T1000 (cell line): ENCODE results near the gene TLL2.

ENCODE experiments used
- DNase-seq: peaks from one replicate; lab custom pipeline; 2025; ENCODE audit warnings: mixed read lengths; lab: John Stamatoyannopoulos, UW

Gene TLL2

DNA sequence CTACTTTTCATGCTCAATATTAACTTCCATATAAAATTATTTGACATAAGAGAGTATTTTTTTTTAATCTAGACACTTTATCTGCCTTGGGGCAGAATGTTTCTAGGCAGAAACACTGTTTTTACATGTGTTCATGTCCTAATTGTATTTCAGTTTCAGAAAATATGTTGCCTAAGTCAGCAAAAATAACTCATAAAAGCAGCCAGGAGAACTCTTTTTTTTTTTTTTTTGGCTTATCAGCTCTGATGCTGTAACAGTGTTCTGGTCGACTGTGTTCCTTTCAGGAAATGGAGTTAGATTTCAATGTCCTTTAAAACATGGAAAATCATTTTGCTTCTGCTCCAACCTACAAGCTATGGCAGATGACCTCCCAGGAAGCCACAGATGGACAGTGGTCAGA is 91.7 kb downstream of the TLL2 start:
- DNase-seq: no peak

GRCh38 chr10:96420228-96421009 is 93.3 kb downstream of the TLL2 start:
- no peak for DNase-seq

GRCh38 chr10:96419351-96419750 is 94.4 kb downstream of the TLL2 start:
- no peak for DNase-seq

DNA sequence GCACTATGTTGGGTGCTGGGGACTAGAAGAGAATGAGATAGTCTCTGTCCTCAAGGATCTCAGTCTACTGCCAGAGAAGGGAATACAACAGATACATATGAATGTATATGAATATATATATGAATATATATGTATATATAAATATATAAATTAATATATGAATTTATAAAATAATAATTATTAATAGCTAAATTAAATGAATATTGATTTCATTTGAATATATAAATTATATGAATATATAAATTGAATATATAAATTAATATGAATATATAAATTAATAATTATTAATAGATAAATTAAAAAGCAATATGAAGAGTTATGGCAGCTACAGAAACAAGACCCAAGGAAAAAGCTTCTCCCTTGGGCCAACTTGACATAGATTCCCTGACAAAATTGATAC is 95.1 kb downstream of the TLL2 start:
- no peak for DNase-seq

DNA sequence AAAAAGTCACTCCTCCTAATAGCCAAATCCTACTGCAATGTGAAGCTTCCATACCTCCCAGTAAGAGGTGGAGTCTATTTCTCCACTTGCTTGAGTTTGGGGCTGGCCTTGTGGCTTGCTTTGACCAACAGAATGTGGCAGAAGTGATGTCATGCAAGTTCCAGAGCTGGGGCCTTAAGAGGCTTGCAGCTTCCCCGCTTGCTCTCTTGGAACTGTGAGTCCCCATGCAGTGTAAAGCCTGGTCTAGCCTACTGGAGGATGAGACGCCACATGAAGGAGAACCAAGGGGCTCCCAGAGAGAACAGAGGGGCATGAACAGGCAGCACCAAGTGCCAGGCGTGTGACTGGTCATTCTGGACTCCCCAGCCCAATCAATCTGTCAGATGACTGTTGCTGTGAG is 96.3 kb downstream of the TLL2 start:
- DNase-seq: no peak

DNA sequence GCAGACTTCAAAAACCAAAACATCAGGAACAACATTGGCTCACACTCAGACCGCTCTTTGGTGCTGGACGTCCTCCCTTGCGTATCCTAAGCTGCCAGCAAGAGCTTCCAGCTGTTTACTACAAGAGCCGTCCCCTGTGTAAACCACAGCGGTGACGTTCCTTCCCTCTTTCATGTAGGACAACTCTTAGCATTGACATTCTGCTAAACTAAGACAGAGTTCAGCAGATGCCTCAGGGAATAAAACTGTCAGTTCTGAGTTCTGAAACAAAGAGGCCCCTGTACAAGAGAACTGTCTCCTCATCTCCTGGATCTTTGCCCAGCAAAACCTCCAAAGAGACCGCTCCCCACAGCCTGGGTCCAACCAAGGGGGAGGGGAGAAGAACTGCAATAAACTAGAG is 97.1 kb downstream of the TLL2 start:
- DNase-seq: no peak

DNA sequence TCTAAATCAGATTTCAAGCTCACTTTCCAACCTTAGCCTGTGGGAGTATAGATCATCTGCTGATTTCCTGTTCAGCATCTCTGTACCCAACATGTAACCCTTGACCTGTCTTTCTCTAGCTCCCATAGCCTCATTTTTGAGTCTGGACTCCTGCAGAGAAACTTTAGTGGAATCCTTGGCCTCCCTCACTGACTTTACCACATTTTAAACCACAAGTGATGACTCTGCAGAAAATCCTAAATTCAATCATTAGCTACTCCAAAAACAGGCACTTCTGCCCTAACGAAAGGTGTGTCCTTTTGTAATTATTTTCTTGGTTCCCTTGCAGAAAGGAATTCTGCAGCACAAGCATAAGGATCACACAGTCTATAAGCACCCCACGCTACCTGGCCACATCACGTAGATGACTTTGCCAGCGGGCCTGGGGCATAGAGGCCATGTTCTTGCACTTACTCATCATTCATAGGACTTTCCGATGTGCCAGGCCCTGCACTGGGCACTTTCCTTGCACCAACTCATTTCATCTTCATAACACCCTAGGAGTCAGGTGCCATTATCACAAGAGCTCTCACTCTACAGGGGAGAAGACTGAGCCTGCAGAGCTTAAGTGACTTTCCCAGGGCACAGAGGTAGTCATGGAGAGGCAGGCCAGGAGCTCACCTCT is 97.7 kb downstream of the TLL2 start:
- DNase-seq: no peak

DNA sequence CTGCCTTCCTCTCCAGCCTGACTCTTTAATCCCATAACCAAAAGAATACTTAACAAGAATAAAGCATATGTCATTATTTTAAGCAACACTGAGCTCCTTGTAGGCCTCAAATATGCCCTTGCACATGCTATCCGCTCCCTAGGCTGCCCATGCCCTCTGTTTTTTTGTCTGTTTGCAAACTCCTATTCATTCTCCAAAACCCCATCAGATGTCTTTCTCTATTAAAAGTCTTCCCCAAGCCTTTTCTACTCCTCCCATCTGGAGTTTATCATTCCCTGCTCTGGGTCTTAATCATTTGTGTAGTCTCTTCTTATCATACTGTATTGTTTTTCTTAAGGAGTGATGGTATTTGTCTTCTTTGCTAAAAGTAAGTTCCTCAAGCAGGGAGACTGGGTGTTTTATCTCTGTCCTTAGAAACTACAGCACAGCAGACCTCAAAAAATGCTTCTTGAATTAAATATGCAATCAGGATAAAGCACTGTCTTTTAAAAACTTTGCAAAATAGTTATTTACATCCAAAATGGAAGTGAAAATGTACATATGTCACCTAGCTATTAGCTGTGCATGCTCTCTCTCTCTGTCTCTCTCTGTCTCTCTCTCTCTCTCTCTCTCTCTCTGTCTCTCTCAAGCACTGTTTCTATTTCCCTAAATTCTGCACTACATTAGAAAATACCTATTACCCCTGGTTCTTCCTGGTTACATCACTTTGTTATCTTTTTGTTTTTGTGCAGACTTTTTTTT is 98.4 kb downstream of the TLL2 start:
- DNase-seq: no peak

- no peak for DNase-seq
These were observed 99.4 kb downstream of the TLL2 start for GRCh38 chr10:96414303-96414702.

DNA sequence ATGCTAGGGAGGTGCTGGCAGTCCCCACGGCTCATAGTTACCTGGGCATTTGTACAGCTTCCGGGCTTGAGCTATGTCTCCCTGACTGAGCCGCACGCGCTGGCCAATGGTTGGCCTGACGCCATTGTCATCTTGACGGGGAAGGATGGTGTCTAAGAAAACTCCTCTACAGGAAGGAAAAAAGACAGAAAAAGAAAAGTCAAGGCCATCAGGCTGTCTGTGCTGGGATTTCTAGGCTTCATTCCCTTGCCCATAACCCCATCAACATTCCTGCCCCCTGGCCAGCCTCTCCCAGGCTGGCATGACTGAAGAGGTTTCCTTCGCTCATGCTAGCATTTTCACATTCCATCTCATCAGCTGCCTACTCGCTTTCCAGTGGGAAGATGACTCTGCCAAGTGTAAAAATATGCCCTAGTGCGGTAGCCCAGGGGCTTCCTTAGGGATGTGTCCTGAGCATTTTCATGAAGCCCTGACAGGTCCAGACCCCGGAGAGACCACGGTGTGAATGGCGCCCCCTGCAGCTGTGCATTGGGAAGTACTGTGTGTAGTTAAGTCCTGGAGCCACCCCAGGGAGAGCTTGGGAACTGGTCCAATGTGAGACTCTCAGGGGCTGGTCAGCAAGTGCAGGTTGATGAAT is 100.5 kb downstream of the TLL2 start:
- DNase-seq: no peak

DNA sequence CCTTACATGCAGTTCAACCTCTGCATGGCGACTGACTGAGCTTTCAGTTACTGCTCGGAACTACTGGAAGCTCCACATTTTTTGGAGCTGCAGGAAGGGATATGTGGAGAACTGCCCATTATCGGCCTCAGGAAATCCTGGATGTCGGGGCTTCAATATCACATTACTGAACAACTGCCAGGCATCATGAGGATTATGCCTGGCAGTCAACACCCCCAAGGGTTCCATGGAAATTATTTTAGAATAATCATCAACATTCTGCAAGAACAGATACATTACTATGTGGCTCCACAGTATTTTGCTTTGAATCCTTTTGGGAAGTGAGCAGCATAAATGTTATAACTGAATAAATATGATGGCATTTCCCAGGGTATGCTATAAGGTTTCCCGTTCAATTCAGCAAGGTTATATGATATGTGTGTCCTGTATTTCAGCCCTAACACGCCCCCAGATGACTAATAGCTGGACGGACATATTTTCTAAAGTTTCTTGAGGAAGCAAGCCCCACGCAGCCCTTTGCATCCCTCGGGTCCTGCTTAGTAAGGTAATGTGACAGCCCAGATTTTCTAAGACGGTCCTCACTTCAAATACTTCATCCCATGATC is 101.9 kb downstream of the TLL2 start:
- no peak for DNase-seq

GRCh38 chr10:96410296-96410695 is 103.4 kb downstream of the TLL2 start:
- DNase-seq: no peak

GRCh38 chr10:96408201-96408600 is 105.5 kb downstream of the TLL2 start:
- no peak for DNase-seq

- DNase-seq: no peak
These were observed 106.1 kb downstream of the TLL2 start for GRCh38 chr10:96407560-96408069.

GRCh38 chr10:96406091-96406490 is 107.6 kb downstream of the TLL2 start:
- no peak for DNase-seq

- DNase-seq: no peak
These were observed 111.1 kb downstream of the TLL2 start for GRCh38 chr10:96402417-96403305.

DNA sequence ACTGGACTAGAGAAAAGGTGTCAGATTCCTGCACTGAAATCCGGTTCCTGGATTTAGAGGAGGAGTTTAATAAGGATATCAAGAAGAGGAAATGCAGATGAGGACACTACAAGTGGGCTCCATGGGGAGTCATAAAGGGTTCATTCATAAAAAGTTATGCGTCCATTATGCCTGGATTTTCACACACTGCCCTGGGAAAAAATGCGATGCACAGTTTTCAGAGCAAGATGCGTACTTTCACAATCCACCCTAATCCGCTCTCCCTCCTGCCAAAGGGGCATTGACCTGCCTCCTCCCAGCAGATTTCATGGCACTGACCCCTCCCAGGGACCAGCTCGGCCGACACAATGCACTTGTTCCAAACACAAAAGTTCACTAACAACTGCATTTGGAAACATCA is 112.7 kb downstream of the TLL2 start:
- DNase-seq: no peak

DNA sequence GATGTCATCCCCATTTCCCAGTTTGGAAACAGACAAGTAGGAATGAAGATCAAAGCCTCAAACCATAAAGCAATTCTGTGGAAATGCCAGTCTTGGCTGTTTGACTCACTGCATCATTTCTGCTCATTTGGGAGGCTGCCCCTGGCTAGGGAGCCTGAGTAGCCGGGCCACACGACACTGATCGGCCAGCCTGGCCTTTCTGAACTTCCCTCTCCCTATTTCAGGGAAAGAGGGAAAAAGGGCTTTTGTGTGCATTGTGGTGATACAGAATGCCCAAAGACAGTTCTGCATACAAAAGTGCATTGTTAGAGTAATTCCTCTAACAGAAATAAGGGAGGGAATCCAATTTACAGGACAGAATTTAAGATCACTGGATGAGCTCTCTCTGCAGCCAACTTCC is 113.3 kb downstream of the TLL2 start:
- no peak for DNase-seq

GRCh38 chr10:96397902-96398301 is 115.8 kb downstream of the TLL2 start:
- no peak for DNase-seq

DNA sequence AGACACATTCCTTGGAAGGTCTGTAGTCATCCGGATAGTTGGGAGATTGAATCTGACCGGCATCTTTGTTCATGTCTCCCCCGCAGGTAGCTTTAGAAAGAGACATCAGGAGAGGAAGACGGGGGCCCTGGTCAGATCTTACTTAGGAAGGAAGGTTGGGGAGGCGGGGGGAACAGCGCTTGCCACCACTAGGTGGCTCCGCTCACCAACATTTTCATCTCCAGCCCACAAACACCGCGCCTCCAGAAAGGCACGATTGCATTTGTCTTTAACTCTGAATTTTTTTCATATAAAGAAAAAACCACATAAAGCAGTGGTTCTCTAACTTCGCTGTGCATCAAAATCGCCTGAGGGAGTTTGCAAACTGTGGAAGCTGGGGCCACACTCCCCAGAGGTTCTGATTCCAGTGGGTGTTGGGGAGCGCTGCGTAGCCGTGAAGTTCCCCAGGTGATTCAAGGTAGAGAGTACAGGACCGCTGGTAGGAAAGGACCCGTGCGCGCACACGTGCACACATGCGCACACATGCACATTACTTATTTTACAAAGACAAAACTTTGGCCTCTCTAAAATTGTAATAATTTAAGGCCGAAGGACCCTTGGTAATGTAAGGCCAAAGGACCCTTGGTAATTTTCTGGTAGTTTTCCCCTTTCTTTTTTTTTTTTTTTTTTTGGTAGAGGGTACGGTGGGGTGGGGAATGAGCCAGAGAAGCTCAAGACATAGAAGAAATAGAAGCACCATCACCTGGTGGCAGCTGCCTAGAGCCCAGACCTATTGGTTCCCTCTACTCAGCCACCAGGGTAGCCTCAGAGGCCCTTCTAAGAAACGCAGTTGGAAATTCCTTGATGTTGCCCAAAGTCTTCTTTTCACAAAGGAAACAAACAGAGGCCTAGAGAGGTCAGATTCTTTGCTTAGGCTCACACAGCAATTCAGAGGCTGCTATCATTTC is 117.5 kb downstream of the TLL2 start:
- DNase-seq: peak; percentile 17
